GM20431 (cell line): Measurements from ENCODE around the gene ADCY4.
"Not testable (repeated sequence)": the region's sequence is repeated elsewhere in the genome, so short reads cannot be mapped to it uniquely, and the experiment has no call there.

Source experiments
- in situ Hi-C: fragments of 300-500 bp; cut with MseI, MboI; formaldehyde crosslinking; loops from one replicate; pipeline ENCODE4 v1.15.0; 2020; ENCODE audit warnings: low sequenced_read_pairs; ENCODE audit not compliant: unreplicated experiment

Gene ADCY4

GRCh38 chr14:24367514-24368211, 32.8 kb upstream of the ADCY4 start, which contains the start of gene NFATC4:
Gene NFATC4, plus strand, starts transcription at chr14:24368184. Its CDS starts 157 bp downstream, at chr14:24368341.
- in situ Hi-C loops, result no loop called here

- in situ Hi-C loops, result no loop called here
These were observed 32.0 kb upstream of the ADCY4 start for GRCh38 chr14:24366721-24367513.

GRCh38 chr14:24366413-24366720, 31.5 kb upstream of the ADCY4 start:
- in situ Hi-C loops, result no loop called here

GRCh38 chr14:24365600-24366412, 30.9 kb upstream of the ADCY4 start:
- in situ Hi-C loops, result no loop called here

GRCh38 chr14:24364841-24365240, 30.0 kb upstream of the ADCY4 start:
- in situ Hi-C loops, result no loop called here

- in situ Hi-C loops, result no loop called here
These were observed 28.5 kb upstream of the ADCY4 start for GRCh38 chr14:24363401-24363800.

GRCh38 chr14:24362241-24362960, 27.5 kb upstream of the ADCY4 start:
- in situ Hi-C loops, result no loop called here

GRCh38 chr14:24361326-24361725, 26.5 kb upstream of the ADCY4 start:
- in situ Hi-C loops, result no loop called here

- in situ Hi-C loops, result no loop called here
These were observed 25.4 kb upstream of the ADCY4 start for GRCh38 chr14:24360281-24360680.

GRCh38 chr14:24356208-24356607, 21.3 kb upstream of the ADCY4 start:
- in situ Hi-C loops, result no loop called here

GRCh38 chr14:24355009-24355408, 20.1 kb upstream of the ADCY4 start:
- in situ Hi-C loops, result no loop called here

- in situ Hi-C loops, result not testable (repeated sequence)
These were observed 19.6 kb upstream of the ADCY4 start for GRCh38 chr14:24354482-24354825.

GRCh38 chr14:24353559-24354481, 18.9 kb upstream of the ADCY4 start:
- in situ Hi-C loops, result no loop called here

- in situ Hi-C loops, result no loop called here
These were observed 16.6 kb upstream of the ADCY4 start for GRCh38 chr14:24351517-24351916.

- in situ Hi-C loops, result no loop called here
These were observed 14.9 kb upstream of the ADCY4 start for GRCh38 chr14:24349742-24350141.

GRCh38 chr14:24348186-24348585, 13.3 kb upstream of the ADCY4 start:
- in situ Hi-C loops, result no loop called here

- in situ Hi-C loops, result no loop called here
These were observed 12.3 kb upstream of the ADCY4 start for GRCh38 chr14:24347134-24347533.

- in situ Hi-C loops, result no loop called here
These were observed 9.2 kb upstream of the ADCY4 start for GRCh38 chr14:24343795-24344660.
